ENCODE measurements around the gene ADAMTS13. TPM values are rescaled to one million over a fixed set of nuclear protein-coding genes. Genes with fewer than 3 reads are reported as not detected.

ADAMTS13 gene
- total RNA-seq, 2 experiments from 2014 or later = 2.2 to 2.6 TPM

DNA sequence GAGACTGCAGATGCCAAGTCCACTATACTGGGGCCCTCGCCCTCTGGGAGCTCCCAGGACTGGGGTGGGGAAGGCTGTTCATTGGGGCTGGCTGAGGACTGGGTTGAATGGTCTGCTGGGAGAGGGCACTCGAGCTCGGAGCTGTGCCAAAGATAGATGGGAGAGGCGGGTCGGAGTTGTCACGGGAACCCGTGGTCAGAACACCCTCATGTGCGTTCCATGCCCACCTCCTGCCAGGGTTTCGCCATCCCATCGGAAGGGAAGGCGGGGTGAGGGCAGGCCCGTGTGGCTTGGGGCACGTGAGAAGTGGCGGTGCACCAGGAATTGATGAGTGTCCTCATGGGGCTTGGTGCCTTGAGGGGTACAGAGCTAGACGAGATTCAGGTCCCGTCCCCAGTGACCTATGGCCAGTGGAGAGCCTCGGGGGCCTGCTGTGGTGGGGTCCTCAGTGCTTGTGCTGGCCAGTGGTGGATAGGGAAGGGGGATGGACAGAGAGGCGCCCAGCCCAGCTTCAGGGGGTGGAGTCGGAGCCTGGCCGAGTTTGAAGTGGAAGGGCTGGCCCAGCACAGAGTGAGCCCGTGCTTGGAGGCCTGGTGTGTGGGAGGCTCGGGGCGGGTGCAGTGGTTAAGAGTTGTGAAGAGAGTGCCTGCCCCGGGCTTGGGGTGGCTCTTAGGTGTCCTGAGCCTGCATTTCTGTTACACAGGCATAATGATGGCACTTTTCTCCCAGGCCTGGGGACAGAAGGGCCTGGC, 41.9 kb downstream of the ADAMTS13 start:
- TF ChIP-seq CTCF (IDR thresholded peaks at IDR 0.05) = no peak
- no peaks in the 10 kb centered on the region for H3K27me3 Mint-ChIP-seq
- Histone ChIP-seq H3K36me3 (ENCODE audit: insufficient read depth, low read length) (no peaks in the 10 kb centered on the region), H3K4me1 (ENCODE audit: insufficient read depth, low read length) (peaks cover 12% of the 10 kb centered on the region), H3K27me3 (ENCODE audit: control insufficient read depth in 1 of 2, insufficient read depth in 2 of 2, low read length in 2 of 2) (no peaks in the 10 kb centered on the region), H3K4me3 (ENCODE audit: low read length) (no peak overlapping the region), H3K9me3 (ENCODE audit: control insufficient read depth in 1 of 2, insufficient read depth in 1 of 2, low read length in 2 of 2) (no peaks in the 10 kb centered on the region), H3K27ac (ENCODE audit: low read depth in 1 of 2, low read length in 2 of 2) (no peak overlapping the region)
- CTCF ChIA-PET = no interaction called here
- H3K4me3 Mint-ChIP-seq = no peak overlapping the region
- H3K27ac Mint-ChIP-seq = no peak overlapping the region
- H3K4me1 Mint-ChIP-seq (ENCODE audit: low read depth) = peaks cover 23% of the 10 kb centered on the region
- POLR2A ChIA-PET = no interaction called here
- no peak for DNase-seq
- no peak for ATAC-seq (ENCODE audit: poor library complexity)
- peaks cover 4% of the 10 kb centered on the region for H3K36me3 Mint-ChIP-seq (ENCODE audit: low read depth)
- H3K9me3 Mint-ChIP-seq = no peaks in the 10 kb centered on the region
- intact Hi-C loops (cut with DNase I, micrococcal nuclease) = loop anchor here in 1 of 2 experiments (5.0 to 10.0 kb wide), 2 partner anchors 87 to 561 kb away; partner anchors contain the start of genes BRD3OS, STKLD1 and SURF4

GRCh38 chr9:133464638-133465037, 42.5 kb downstream of the ADAMTS13 start:
- Mint-ChIP-seq H3K4me3 (no peak overlapping the region), H3K27ac (no peak overlapping the region), H3K36me3 (ENCODE audit: low read depth) (peaks cover 3% of the 10 kb centered on the region), H3K4me1 (ENCODE audit: low read depth) (peaks cover 17% of the 10 kb centered on the region), H3K27me3 (no peaks in the 10 kb centered on the region), H3K9me3 (no peaks in the 10 kb centered on the region)
- ChIA-PET POLR2A (no interaction called here), CTCF (no interaction called here)
- intact Hi-C loops (cut with DNase I, micrococcal nuclease) = loop anchor here in 1 of 2 experiments (5.0 to 10.0 kb wide), 2 partner anchors 87 to 560 kb away; partner anchors contain the start of genes BRD3OS, STKLD1 and SURF4
- Histone ChIP-seq H3K9me3 (ENCODE audit: control insufficient read depth in 1 of 2, insufficient read depth in 1 of 2, low read length in 2 of 2) (no peaks in the 10 kb centered on the region), H3K4me1 (ENCODE audit: insufficient read depth, low read length) (peaks cover 7% of the 10 kb centered on the region), H3K27ac (ENCODE audit: low read depth in 1 of 2, low read length in 2 of 2) (no peak overlapping the region), H3K4me3 (ENCODE audit: low read length) (no peak overlapping the region), H3K36me3 (ENCODE audit: insufficient read depth, low read length) (no peaks in the 10 kb centered on the region), H3K27me3 (ENCODE audit: control insufficient read depth in 1 of 2, insufficient read depth in 2 of 2, low read length in 2 of 2) (no peaks in the 10 kb centered on the region)
- ATAC-seq (ENCODE audit: poor library complexity) = no peak
- no peak for DNase-seq
- TF ChIP-seq CTCF (IDR thresholded peaks at IDR 0.05) = no peak

DNA sequence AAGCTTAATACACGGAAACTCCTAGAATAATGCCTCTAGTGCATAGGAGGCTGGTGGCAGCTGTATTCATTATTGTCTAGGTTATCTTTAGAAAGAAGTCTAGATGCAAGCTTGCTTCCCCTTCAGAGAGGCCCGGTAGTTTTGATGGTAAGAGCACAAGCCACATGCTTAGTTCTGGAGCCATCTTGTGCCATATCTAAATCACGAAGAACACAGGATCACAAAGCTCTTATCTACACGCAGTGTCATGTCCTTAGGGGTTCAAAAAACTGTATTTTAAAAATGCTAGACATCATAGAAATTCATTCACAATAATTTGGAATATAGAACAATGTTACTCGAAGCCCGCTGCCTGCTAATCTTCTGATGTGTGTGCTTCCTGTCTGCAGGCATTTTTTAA, 43.8 kb downstream of the ADAMTS13 start:
- Mint-ChIP-seq H3K4me1 (ENCODE audit: low read depth) (peaks cover 7% of the 10 kb centered on the region), H3K27ac (no peak overlapping the region), H3K9me3 (no peaks in the 10 kb centered on the region), H3K27me3 (no peaks in the 10 kb centered on the region), H3K36me3 (ENCODE audit: low read depth) (no peaks in the 10 kb centered on the region), H3K4me3 (no peak overlapping the region)
- POLR2A ChIA-PET = no interaction called here
- intact Hi-C loops (cut with DNase I, micrococcal nuclease) = loop anchor here in 1 of 2 experiments (10.0 kb wide), 1 partner anchor 559 kb away; the partner anchor contains the start of gene BRD3OS
- CTCF ChIA-PET = no interaction called here
- Histone ChIP-seq H3K4me1 (ENCODE audit: insufficient read depth, low read length) (no peaks in the 10 kb centered on the region), H3K36me3 (ENCODE audit: insufficient read depth, low read length) (no peaks in the 10 kb centered on the region), H3K27ac (ENCODE audit: low read depth in 1 of 2, low read length in 2 of 2) (no peak overlapping the region), H3K27me3 (ENCODE audit: control insufficient read depth in 1 of 2, insufficient read depth in 2 of 2, low read length in 2 of 2) (no peaks in the 10 kb centered on the region), H3K4me3 (ENCODE audit: low read length) (no peak overlapping the region), H3K9me3 (ENCODE audit: control insufficient read depth in 1 of 2, insufficient read depth in 1 of 2, low read length in 2 of 2) (no peaks in the 10 kb centered on the region)
- DNase-seq (no peak), ATAC-seq (ENCODE audit: poor library complexity) (no peak)
- TF ChIP-seq CTCF (IDR thresholded peaks at IDR 0.05) = no peak

Data from CD4-positive, alpha-beta T cell (primary cell).